HEK293 (cell line): ENCODE data around the gene GTF3C5.

ENCODE experiments used
- CTCF ChIP-seq: fragments of 450-650 bp; formaldehyde crosslinking; IDR thresholded peaks from 2 replicates; pipeline ENCODE4 v1.5.1; 2016; ENCODE audit warnings: missing biosample characterization, missing genetic modification characterization
- HIC1 ChIP-seq: fragments of 450-650 bp; formaldehyde crosslinking; IDR thresholded peaks from 2 replicates; pipeline ENCODE4 v1.5.1; 2016; ENCODE audit warnings: missing biosample characterization, missing genetic modification characterization
- REPIN1 ChIP-seq: fragments of 450-650 bp; formaldehyde crosslinking; IDR thresholded peaks from 2 replicates; pipeline ENCODE4 v1.5.1; 2017; ENCODE audit warnings: missing biosample characterization, missing genetic modification characterization, low read depth
- REST ChIP-seq: fragments of 450-650 bp; formaldehyde crosslinking; IDR thresholded peaks from 2 replicates; pipeline ENCODE4 v1.5.1; 2016; ENCODE audit warnings: missing biosample characterization, missing genetic modification characterization
- YY1 ChIP-seq: fragments of 450-650 bp; formaldehyde crosslinking; IDR thresholded peaks from 2 replicates; pipeline ENCODE4 v1.5.1; 2018; ENCODE audit warnings: missing biosample characterization, missing genetic modification characterization
- ZBTB17 ChIP-seq: fragments of 450-650 bp; formaldehyde crosslinking; IDR thresholded peaks from 2 replicates; pipeline ENCODE4 v1.5.1; 2016; ENCODE audit warnings: missing biosample characterization, missing genetic modification characterization
- ZNF121 ChIP-seq: fragments of 450-650 bp; formaldehyde crosslinking; IDR thresholded peaks from 2 replicates; pipeline ENCODE4 v1.5.1; 2016; ENCODE audit warnings: missing biosample characterization, missing genetic modification characterization
- ZNF132 ChIP-seq: fragments of 450-650 bp; formaldehyde crosslinking; IDR thresholded peaks from 2 replicates; pipeline ENCODE4 v1.5.1; 2017; ENCODE audit warnings: missing biosample characterization, missing genetic modification characterization, borderline replicate concordance
- ZNF211 ChIP-seq: fragments of 450-650 bp; formaldehyde crosslinking; IDR thresholded peaks from 2 replicates; pipeline ENCODE4 v1.5.1; 2016; ENCODE audit warnings: low read depth, missing biosample characterization, missing genetic modification characterization
- ZNF23 ChIP-seq: fragments of 450-650 bp; formaldehyde crosslinking; IDR thresholded peaks from 2 replicates; pipeline ENCODE4 v1.5.1; 2016; ENCODE audit warnings: missing biosample characterization, missing genetic modification characterization, borderline replicate concordance
- ZNF239 ChIP-seq: fragments of 450-650 bp; formaldehyde crosslinking; IDR thresholded peaks from 2 replicates; pipeline ENCODE4 v1.5.1; 2016; ENCODE audit warnings: missing biosample characterization, missing genetic modification characterization
- ZNF416 ChIP-seq: fragments of 450-650 bp; formaldehyde crosslinking; IDR thresholded peaks from 2 replicates; pipeline ENCODE4 v1.5.1; 2016; ENCODE audit warnings: missing biosample characterization, missing genetic modification characterization
- ZNF449 ChIP-seq: fragments of 450-650 bp; formaldehyde crosslinking; IDR thresholded peaks from 2 replicates; pipeline ENCODE4 v1.5.1; 2017; ENCODE audit warnings: missing biosample characterization, mild to moderate bottlenecking, missing genetic modification characterization, moderate library complexity
- ZNF785 ChIP-seq: fragments of 450-650 bp; formaldehyde crosslinking; IDR thresholded peaks from 2 replicates; pipeline ENCODE4 v1.5.1; 2016; ENCODE audit warnings: missing biosample characterization, missing genetic modification characterization

GRCh38 chr9:133060417-133060841 lies 29.6 kb downstream of the GTF3C5 start:
- TF ChIP-seq HIC1 (tag by site-specific recombination) (no peak), ZBTB17 (tag by site-specific recombination) (no peak), YY1 (tag by site-specific recombination) (no peak), ZNF211 (tag by site-specific recombination) (no peak), ZNF239 (tag by site-specific recombination) (no peak), CTCF (tag by site-specific recombination) (no peak), REST (no peak), ZNF416 (tag by site-specific recombination) (no peak), ZNF23 (tag by site-specific recombination) (no peak), ZNF121 (tag by site-specific recombination) (no peak), ZNF449 (tag by site-specific recombination) (no peak), ZNF785 (no peak), REPIN1 (tag by site-specific recombination) (no peak), ZNF132 (no peak)
